GM21723 (cell line): Measurements from ENCODE around the gene CCDC71L.

Experiments used
- ATAC-seq: cut with Tn5 transposase; IDR thresholded peaks from one replicate; pipeline ENCODE4 v1.9.1; 2021; ENCODE audit warnings: mild to moderate bottlenecking, moderate library complexity; ENCODE audit not compliant: unreplicated experiment

Gene CCDC71L

GRCh38 chr7:106626376-106627164 is 34.4 kb downstream of the CCDC71L start:
- no peak for ATAC-seq

- ATAC-seq: no peak
Measured at GRCh38 chr7:106625678-106626301, 35.2 kb downstream of the CCDC71L start.

GRCh38 chr7:106623853-106624252 is 37.1 kb downstream of the CCDC71L start:
- ATAC-seq: no peak

GRCh38 chr7:106623315-106623660 is 37.7 kb downstream of the CCDC71L start:
- no peak for ATAC-seq

- ATAC-seq: no peak
Measured at GRCh38 chr7:106622654-106623314, 38.2 kb downstream of the CCDC71L start.

- no peak for ATAC-seq
Measured at GRCh38 chr7:106621393-106622132, 39.4 kb downstream of the CCDC71L start.

GRCh38 chr7:106620676-106621075 is 40.3 kb downstream of the CCDC71L start:
- ATAC-seq: no peak

GRCh38 chr7:106620034-106620433 is 40.9 kb downstream of the CCDC71L start:
- no peak for ATAC-seq

- no peak for ATAC-seq
Measured at GRCh38 chr7:106619213-106619612, 41.7 kb downstream of the CCDC71L start.

- no peak for ATAC-seq
Measured at GRCh38 chr7:106618480-106618879, 42.5 kb downstream of the CCDC71L start.

GRCh38 chr7:106617860-106618259 is 43.1 kb downstream of the CCDC71L start:
- ATAC-seq: no peak

GRCh38 chr7:106616708-106617051 is 44.3 kb downstream of the CCDC71L start:
- no peak for ATAC-seq

GRCh38 chr7:106615808-106616707 is 44.9 kb downstream of the CCDC71L start:
- ATAC-seq: no peak

GRCh38 chr7:106614751-106615150 is 46.2 kb downstream of the CCDC71L start:
- ATAC-seq: no peak

GRCh38 chr7:106613848-106614560 is 47.0 kb downstream of the CCDC71L start:
- no peak for ATAC-seq

- no peak for ATAC-seq
Measured at GRCh38 chr7:106613279-106613678, 47.7 kb downstream of the CCDC71L start.

- no peak for ATAC-seq
Measured at GRCh38 chr7:106612432-106612831, 48.5 kb downstream of the CCDC71L start.

GRCh38 chr7:106611911-106612310 is 49.0 kb downstream of the CCDC71L start:
- no peak for ATAC-seq

- no peak for ATAC-seq
Measured at GRCh38 chr7:106610996-106611886, 49.7 kb downstream of the CCDC71L start.
